Prostate gland (tissue), 2 donors: ENCODE results near the gene SCARB1.

Source experiments
- POLR2A ChIP-seq: fragments of 450-650 bp; IDR thresholded peaks from one replicate; pipeline ENCODE4 v1.6.1; 2016; ENCODE audit warnings: antibody characterized with exemption, mild to moderate bottlenecking
- POLR2AphosphoS5 ChIP-seq: sonication (generic); formaldehyde crosslinking; IDR thresholded peaks from one replicate; pipeline ENCODE4 v1.6.1; 2017; ENCODE audit warnings: antibody characterized with exemption
- TF ChIP-seq, protein P1 (sequence below), 4 experiments: fragments of 200-600 bp in 2 of 4; fragments of 450-650 bp in 2 of 4; sonication (generic) in 2 of 4; IDR thresholded peaks; 1 replicate in 3 of 4; 2 replicates in 1 of 4; pipeline ENCODE4 v1.5.1; 2016 to 2019; ENCODE audit warnings: antibody characterized with exemption in 4 of 4, mild to moderate bottlenecking in 2 of 4, moderate library complexity in 2 of 4

- TF ChIP-seq, protein P1, sequence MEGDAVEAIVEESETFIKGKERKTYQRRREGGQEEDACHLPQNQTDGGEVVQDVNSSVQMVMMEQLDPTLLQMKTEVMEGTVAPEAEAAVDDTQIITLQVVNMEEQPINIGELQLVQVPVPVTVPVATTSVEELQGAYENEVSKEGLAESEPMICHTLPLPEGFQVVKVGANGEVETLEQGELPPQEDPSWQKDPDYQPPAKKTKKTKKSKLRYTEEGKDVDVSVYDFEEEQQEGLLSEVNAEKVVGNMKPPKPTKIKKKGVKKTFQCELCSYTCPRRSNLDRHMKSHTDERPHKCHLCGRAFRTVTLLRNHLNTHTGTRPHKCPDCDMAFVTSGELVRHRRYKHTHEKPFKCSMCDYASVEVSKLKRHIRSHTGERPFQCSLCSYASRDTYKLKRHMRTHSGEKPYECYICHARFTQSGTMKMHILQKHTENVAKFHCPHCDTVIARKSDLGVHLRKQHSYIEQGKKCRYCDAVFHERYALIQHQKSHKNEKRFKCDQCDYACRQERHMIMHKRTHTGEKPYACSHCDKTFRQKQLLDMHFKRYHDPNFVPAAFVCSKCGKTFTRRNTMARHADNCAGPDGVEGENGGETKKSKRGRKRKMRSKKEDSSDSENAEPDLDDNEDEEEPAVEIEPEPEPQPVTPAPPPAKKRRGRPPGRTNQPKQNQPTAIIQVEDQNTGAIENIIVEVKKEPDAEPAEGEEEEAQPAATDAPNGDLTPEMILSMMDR (IDR thresholded peaks at IDR 0.05) = no peak
- no peak for TF ChIP-seq POLR2A
- TF ChIP-seq POLR2AphosphoS5 = no peak
Observed at GRCh38 chr12:124764870-124765580, 98.6 kb downstream of the SCARB1 start.
